Middle frontal gyrus (tissue), 1 donor: Measurements from ENCODE around the gene NHLRC2.
"Not testable (repeated sequence)": the region's sequence is repeated elsewhere in the genome, so short reads cannot be mapped to it uniquely, and the experiment has no call there.

Experiments used
- DNase-seq: peaks from one replicate; pipeline ENCODE4 v3.0.0-alpha.2; 2015; ENCODE audit warnings: low spot score; ENCODE audit errors: extremely low spot score

NHLRC2 gene

DNA sequence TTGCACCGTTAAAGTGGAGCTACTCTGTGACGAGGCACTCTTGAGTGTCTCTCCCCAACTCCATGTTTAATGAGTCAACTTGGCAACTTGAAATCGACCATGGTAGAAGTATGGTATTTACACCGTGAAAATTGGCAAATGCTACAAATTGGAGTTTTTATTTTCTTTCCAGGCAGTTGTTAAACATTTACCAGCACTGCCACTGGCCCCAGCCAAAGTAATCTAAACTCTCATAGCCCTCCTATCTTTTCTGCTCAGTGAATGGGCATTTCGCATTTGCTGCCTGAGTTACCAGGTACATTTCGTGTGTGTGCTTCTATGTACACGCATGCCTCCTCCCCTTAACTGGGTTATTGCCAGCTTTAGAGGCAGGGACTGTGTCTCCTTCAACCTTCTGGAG lies 83.3 kb downstream of the NHLRC2 start:
- no peak for DNase-seq

- DNase-seq = no peak
Measured at GRCh38 chr10:113939212-113939860, 84.9 kb downstream of the NHLRC2 start.

DNA sequence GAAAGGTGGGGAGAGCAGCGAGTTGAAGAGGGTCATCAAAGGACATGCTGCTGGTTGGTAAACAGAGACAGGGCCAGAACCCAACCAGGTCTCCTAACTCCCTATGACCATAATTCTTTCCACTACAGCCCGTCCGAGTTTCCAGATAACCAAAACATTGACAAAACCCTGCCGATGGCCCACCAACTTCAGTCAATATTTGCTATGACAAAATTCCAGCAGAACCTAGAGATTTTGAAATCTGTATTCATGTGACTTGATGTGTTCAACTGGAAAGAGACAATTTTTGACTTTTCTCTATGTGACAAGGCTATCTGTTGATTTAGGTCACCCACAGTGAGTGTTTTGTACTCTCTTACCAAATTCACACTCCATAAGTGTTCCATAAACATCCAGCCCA lies 86.7 kb downstream of the NHLRC2 start:
- DNase-seq = no peak

DNA sequence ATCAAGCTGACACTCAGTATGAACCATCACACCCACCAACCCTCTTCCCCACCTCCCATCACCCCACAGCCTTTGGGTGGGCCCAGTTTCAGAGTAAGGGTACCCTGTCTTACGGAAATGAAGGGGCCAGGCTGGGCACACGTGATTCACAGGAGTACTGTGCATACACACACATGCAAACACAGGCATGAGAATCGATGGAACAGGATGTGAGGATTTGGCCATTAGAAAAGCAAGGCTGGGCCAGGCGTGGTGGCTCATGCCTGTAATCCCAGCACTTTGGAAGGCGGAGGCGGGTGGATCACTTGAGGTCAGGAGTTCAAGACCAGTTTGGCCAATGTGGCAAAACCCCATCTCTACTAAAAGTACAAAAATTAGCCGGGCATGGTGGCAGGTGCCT lies 88.7 kb downstream of the NHLRC2 start:
- not testable (repeated sequence) for DNase-seq

GRCh38 chr10:113945075-113945686 lies 90.7 kb downstream of the NHLRC2 start:
- DNase-seq = no peak

GRCh38 chr10:113945687-113946085 lies 91.2 kb downstream of the NHLRC2 start:
- DNase-seq = no peak

DNA sequence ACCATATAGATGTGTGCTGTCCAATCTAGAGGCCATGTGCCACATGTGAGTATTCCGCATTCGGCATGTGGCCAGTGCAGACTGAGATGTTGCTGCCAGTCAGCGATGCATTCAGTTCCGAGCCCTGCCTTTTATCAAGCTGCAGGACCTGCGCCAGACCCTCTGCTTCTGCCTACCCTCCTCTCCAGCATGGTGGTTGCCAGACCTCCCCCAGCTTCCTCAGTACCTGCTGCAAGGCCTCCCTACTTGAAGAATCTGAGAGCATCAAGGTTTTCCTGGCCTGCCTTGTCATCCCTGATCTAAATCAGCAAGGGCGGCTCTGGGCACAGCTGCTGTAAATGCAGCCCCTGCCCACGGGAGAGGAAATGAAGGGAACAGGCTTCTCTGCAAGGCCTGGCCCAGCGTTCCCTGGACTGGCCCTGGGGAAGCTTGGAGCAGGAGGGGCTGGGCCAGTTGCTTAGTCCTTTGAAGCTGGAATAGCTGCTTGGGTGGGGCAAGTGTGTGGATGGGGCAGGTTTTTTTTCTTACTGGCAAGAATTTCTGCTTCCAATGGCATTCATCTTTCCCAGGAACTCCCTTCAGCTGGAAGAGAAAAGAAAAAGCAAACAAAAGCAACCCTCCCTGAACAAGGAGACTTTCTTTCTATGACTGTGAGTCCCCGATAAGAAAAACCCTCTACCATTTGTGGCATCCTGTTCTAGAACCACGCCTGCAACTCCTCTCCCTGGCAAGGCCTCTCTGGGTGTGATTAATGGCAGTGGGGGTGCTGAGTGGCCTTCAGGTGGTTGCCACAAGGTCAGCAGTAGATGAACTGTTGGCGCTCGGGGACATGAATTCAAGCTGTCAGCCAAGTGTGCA lies 93.0 kb downstream of the NHLRC2 start:
- DNase-seq = no peak

DNA sequence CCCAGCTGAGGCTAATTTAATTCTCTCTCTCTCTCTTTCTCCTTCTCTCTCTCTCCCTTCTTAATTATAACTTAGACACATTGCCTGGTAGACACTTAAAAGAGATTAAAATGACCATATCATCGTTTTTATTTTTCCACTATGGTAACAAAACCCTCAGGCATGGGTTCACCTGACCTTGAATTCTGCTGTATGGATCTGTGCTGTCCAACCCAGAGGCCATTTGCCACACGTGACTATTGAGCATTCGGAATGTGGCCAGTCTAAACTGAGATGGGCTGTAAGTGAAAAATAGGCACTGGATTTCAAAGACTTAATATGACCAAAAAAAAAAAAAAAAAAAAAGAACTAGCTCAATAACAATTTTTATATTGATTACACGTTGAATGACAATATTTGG lies 93.6 kb downstream of the NHLRC2 start:
- DNase-seq = no peak

GRCh38 chr10:113950268-113950667 lies 95.8 kb downstream of the NHLRC2 start:
- no peak for DNase-seq

DNA sequence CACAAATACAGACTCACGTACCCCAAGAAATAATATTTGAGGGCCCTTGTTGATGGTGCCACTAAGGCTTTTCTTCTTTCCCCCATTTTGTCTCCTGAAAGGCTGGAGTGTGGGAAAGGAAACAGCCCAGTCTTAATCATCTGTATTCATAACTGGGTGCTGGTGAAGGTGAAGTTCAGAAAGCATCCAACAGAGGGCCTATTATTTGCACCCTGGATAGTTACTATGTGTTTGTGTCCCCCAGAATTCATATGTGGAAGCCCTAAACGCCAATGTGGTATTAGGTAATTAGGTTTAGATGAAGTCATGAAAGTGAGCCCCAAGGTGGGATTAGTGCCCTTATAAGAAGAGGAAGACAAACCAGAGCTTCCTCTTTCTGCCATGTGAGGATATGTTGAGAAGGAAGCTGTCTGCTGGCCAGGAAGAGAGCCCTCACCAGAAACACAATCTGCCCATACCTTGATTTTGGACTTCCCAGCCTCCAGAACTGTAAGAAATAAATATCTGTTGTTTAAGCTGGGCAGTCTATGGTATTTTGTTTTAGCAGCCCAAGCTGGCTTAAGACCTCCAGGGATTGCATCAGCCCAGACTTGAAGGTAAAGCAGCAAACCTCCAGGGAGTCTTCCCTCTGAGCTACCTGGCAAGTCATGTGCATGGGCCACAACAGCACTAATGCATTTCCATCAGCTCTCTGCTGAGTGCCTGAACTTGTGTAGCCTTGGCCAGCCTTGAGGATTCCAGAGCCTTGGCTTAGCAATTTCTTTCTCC lies 99.2 kb downstream of the NHLRC2 start:
- DNase-seq = no peak

DNA sequence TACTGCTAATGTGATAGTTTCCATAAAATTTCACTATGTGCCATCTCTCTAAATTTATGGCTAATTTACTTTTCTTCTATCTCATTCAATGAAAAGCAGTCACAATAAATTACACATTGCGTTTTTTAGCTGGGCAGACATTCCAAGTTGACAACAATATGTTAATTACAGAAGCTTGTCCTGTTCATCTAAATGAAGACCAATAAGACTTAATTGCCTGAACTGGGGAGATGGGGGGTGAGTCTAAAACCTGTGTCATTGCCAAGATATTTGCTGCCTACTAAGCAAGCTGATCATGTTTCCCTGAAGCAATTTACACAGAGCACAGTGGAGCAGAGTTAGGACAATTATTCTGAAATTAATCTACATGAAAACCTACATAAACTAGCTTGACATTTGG lies 99.9 kb downstream of the NHLRC2 start:
- no peak for DNase-seq

- DNase-seq = peak; percentile 27
Measured at GRCh38 chr10:113957013-113957412, 102.6 kb downstream of the NHLRC2 start.

DNA sequence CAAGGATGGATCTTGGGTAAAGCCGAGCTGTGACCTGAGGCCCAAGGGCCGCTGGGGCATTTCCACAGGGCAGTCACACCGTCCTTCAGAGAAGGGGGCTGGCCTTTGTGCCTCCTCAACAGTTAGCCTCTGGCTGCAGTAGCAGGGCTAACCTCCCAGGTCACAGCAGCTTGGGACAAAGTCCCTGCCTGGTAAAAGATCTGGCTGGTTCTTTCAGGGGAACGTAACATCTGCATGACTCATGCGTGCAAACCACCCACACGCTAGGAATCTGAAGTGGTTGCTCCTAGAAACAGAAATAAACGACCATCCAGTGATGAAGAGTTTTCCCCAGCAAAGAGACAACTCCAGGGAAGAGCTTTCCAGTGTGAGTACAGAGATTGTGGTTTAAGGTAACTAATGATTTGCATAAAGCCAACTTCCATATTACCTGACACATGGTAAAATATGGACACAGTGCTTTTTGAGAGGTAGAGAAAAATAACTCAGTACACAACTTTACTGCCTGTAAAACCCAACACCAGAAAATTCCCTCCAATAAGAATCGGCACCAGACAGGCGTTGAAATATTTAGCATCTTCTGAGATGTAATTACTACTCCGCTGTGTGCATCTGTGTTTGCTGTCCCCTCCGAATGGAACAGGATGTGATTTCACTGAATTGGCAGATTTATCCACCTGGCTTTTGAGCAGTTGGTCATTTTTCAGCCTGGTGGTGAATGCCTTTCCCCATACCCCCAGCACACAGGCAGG lies 104.3 kb downstream of the NHLRC2 start:
- peak; percentile 31 for DNase-seq

DNA sequence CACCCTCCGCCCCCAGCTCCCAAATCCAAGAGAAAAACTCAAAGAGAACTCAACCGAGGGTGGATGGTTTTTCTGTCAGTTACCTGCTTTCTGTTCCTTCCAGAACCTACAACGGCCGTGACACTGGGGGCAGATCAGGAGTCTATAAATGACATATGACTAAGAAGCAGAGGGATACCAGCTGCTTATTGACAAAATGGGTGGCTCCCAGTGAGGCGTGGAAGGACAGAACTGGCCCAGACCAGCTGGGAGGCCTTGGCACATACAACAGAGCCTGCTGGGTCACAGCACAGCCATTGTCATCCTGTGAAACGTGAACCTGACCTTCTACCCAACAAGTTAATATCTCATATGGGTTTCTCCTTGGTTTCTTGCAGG lies 104.9 kb downstream of the NHLRC2 start:
- no peak for DNase-seq

- no peak for DNase-seq
Measured at GRCh38 chr10:113960617-113961181, 106.2 kb downstream of the NHLRC2 start.

DNA sequence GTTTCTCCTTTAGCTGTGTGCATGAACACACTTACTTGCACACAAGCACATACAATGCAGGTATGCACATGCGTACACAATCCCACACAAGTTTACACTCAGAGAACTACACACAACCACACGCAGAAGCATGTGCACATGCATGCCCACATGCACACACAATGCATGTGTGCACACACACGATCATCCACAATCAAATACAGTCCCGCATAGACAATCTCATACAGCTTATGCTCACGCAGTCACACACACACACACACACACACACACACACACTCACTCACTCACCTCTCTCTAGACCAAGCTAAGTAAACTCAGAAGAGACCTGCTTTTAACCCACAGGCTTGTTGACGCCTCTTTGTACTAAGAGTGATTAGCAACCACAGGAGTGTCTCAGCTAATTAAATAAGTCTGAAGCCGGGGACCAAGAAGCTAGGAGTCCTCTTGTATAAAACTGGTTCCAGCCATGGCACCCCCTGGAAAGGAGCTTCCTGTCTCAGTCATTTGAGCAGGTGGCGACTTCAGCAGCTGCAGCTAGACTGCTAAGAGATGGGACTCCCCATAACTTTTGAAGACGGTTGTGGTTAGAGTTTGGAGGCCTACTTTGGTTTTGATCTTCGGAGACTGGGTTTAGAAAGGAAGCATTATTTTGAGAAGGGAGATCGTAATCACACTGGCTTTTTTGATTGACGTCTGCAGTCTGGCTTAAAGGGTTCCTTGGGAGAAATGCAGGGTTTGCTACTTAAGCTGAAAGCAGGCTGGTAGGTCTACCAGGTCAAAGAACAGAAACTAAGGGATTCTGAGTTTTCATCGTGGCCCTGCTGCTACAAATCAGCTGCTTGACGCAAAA lies 106.9 kb downstream of the NHLRC2 start:
- no peak for DNase-seq

DNA sequence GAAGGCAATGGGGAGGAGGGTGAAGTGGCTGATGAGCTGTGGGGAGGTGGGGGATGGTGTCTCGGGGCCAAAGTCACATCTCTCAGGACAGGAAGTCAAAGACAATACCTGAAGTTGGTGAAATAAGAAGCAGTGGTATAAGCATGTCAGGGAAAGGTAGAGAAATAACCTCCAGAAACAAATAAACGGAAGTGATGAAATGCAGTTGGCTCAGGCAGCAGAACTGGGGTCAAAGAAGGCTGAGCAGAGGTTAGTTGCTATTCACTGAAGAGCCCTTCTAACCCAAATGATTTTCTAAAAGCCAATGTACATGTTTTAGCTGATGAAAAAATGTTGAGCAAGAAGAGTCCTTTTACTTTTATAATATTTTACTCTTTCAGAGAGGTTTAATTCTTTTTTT lies 110.6 kb downstream of the NHLRC2 start:
- DNase-seq = no peak

GRCh38 chr10:113965683-113966082 lies 111.2 kb downstream of the NHLRC2 start:
- no peak for DNase-seq
